Thyroid gland (tissue), 4 donors: ENCODE data around the gene GID8. TPM values are rescaled to one million over a fixed set of nuclear protein-coding genes. Genes with fewer than 3 reads are reported as not detected.

Experiments used
- DNase-seq, 2 donors: peaks; one replicate each; pipeline ENCODE4 v3.0.0-alpha.2; 2019
- H3K27ac ChIP-seq, 3 donors: fragments of 200-600 bp; sonication (generic); 1 replicate in 2 of 3; 2 replicates in 1 of 3; pipeline ENCODE4 v1.5.1; 2016 to 2019; ENCODE audit warnings: mild to moderate bottlenecking in 1 of 3, moderate library complexity in 1 of 3
- H3K27me3 ChIP-seq: fragments of 200-600 bp; sonication (generic); one replicate; pipeline ENCODE4 v1.5.1; 2019
- H3K36me3 ChIP-seq, 2 donors: fragments of 200-600 bp; sonication (generic); one replicate each; pipeline ENCODE4 v1.5.1; 2016 to 2019
- H3K4me1 ChIP-seq, 2 donors: fragments of 200-600 bp; sonication (generic); one replicate each; pipeline ENCODE4 v1.5.1; 2017 to 2019
- H3K4me3 ChIP-seq, 3 donors: fragments of 200-600 bp; sonication (generic); replicated peaks in 1 of 3; 1 replicate in 2 of 3; 2 replicates in 1 of 3; pipeline ENCODE4 v1.5.1; 2016; ENCODE audit warnings: mild to moderate bottlenecking in 1 of 3
- H3K9me3 ChIP-seq: fragments of 200-600 bp; sonication (generic); one replicate; pipeline ENCODE4 v1.5.1; 2017
- CTCF ChIP-seq, 6 experiments: fragments of 200-600 bp in 3 of 6; fragments of 450-650 bp in 3 of 6; sonication (generic) in 3 of 6; IDR thresholded peaks; one replicate each; pipeline ENCODE4 v1.5.1; 2016 to 2019; ENCODE audit warnings: antibody characterized with exemption in 6 of 6, mild to moderate bottlenecking in 2 of 6, inconsistent platforms in 1 of 6, moderate library complexity in 1 of 6
- POLR2A ChIP-seq, 2 donors: fragments of 450-650 bp; IDR thresholded peaks; one replicate each; pipeline ENCODE4 v1.6.1; 2017; ENCODE audit warnings: antibody characterized with exemption in 2 of 2, mild to moderate bottlenecking in 2 of 2, moderate library complexity in 1 of 2
- WGBS, 2 donors: methylation state at CpG; one replicate each; pipeline ENCODE4 v1.1.5; 2017; 5-methylcytosine and 5-hydroxymethylcytosine counted together
- intact Hi-C: fragments of 100-400 bp; cut with DNase I; formaldehyde crosslinking; loops from one replicate; pipeline ENCODE4 v1.15.1; 2023
- total RNA-seq, 4 donors: library from RNA; depleted of rRNA; stranded (reverse); fragments of >200 nt; gene quantifications; one replicate each; pipeline ENCODE4 v1.2.3, GENCODE V29; 2016

Gene GID8
- total RNA-seq, 4 donors from 2014 or later, result 30.3 to 38.5 (median 34.5) TPM

GRCh38 chr20:62982124-62983075, 44.5 kb downstream of the GID8 start:
- H3K4me1 ChIP-seq, result no peaks in the 10 kb centered on the region
- intact Hi-C loops, result no loop called here
- H3K27me3 ChIP-seq, result no peaks in the 10 kb centered on the region
- H3K4me3 ChIP-seq, result no peak overlapping the region
- no peaks in the 10 kb centered on the region for H3K9me3 ChIP-seq
- no peak overlapping the region for H3K27ac ChIP-seq
- no peak for TF ChIP-seq CTCF (IDR thresholded peaks at IDR 0.05)
- no peak for TF ChIP-seq POLR2A (IDR thresholded peaks at IDR 0.05)
- WGBS, 2 donors, result 43 to 46% methylated on average over 8 to 20 of the region's 21 CpGs
- no peaks in the 10 kb centered on the region for H3K36me3 ChIP-seq
- DNase-seq, result no peak

GRCh38 chr20:62983210-62983609, 45.3 kb downstream of the GID8 start:
- Histone ChIP-seq H3K9me3 (no peaks in the 10 kb centered on the region), H3K36me3 (no peaks in the 10 kb centered on the region), H3K4me1 (no peaks in the 10 kb centered on the region), H3K4me3 (no peak overlapping the region), H3K27ac (no peak overlapping the region), H3K27me3 (no peaks in the 10 kb centered on the region)
- TF ChIP-seq POLR2A (IDR thresholded peaks at IDR 0.05) (no peak), CTCF (IDR thresholded peaks at IDR 0.05) (no peak)
- no peak for DNase-seq
- whole genome bisulfite sequencing, 2 donors, result 81 to 82% methylated on average over 4 to 6 of the region's 6 CpGs
- intact Hi-C loops, result no loop called here

- Histone ChIP-seq H3K27me3 (no peaks in the 10 kb centered on the region), H3K27ac (no peak overlapping the region), H3K4me1 (no peaks in the 10 kb centered on the region), H3K9me3 (no peaks in the 10 kb centered on the region), H3K36me3 (no peaks in the 10 kb centered on the region), H3K4me3 (no peak overlapping the region)
- DNase-seq, result no peak
- intact Hi-C loops, result no loop called here
- 73 to 77% methylated on average over 12 to 18 of the region's 18 CpGs for WGBS, 2 donors
- no peak for TF ChIP-seq CTCF (IDR thresholded peaks at IDR 0.05)
- TF ChIP-seq POLR2A (IDR thresholded peaks at IDR 0.05), result no peak
These were observed 46.9 kb downstream of the GID8 start for GRCh38 chr20:62984666-62985443.

- no peaks in the 10 kb centered on the region for H3K9me3 ChIP-seq
- intact Hi-C loops, result no loop called here
- H3K27ac ChIP-seq, result no peak overlapping the region
- no peak for TF ChIP-seq POLR2A (IDR thresholded peaks at IDR 0.05)
- no peak for TF ChIP-seq CTCF (IDR thresholded peaks at IDR 0.05)
- H3K27me3 ChIP-seq, result no peaks in the 10 kb centered on the region
- no peaks in the 10 kb centered on the region for H3K36me3 ChIP-seq
- DNase-seq, result no peak
- 57 to 60% methylated on average over 2 to 14 of the region's 14 CpGs for WGBS, 2 donors
- no peak overlapping the region for H3K4me3 ChIP-seq
- no peaks in the 10 kb centered on the region for H3K4me1 ChIP-seq
These were observed 47.5 kb downstream of the GID8 start for GRCh38 chr20:62985444-62985778.
